CD14-positive monocyte (primary cell): ENCODE data around the gene ATP11A. TPM values are rescaled to one million over a fixed set of nuclear protein-coding genes. Genes with fewer than 3 reads are reported as not detected.
"Not testable (repeated sequence)": the region's sequence is repeated elsewhere in the genome, so short reads cannot be mapped to it uniquely, and the experiment has no call there.

Source experiments
- DNase-seq, 3 donors: peaks; one replicate each; pipeline ENCODE4 v3.0.0-alpha.2; 2011 to 2022
- H2AFZ ChIP-seq: 2 replicates; pipeline ENCODE4 v1.6.0; 2012; ENCODE audit warnings: mild to moderate bottlenecking, low read depth, low read length, inconsistent platforms; ENCODE audit not compliant: insufficient read depth, poor library complexity, severe bottlenecking
- H3K27ac ChIP-seq, 2 donors: 1 replicate in 1 of 2; 2 replicates in 1 of 2; pipeline ENCODE4 v1.5.1; 2012 to 2013; ENCODE audit warnings: low read length in 2 of 2, control low read depth in 1 of 2, inconsistent platforms in 1 of 2, low read depth in 1 of 2, mild to moderate bottlenecking in 1 of 2
- H3K27me3 ChIP-seq, 2 donors: one replicate each; pipeline versions ENCODE4 v1.6.0 to v1.6.1; 2011 to 2013; ENCODE audit warnings: low read length in 2 of 2; ENCODE audit not compliant: control insufficient read depth in 2 of 2, insufficient read depth in 2 of 2
- H3K36me3 ChIP-seq, 2 donors: replicated peaks in 1 of 2; 1 replicate in 1 of 2; 2 replicates in 1 of 2; pipeline versions ENCODE4 v1.5.1 to v1.6.1; 2012 to 2013; ENCODE audit warnings: low read length in 2 of 2, control low read depth in 1 of 2, inconsistent platforms in 1 of 2, mild to moderate bottlenecking in 1 of 2; ENCODE audit not compliant: insufficient read depth in 2 of 2, control insufficient read depth in 1 of 2
- H3K4me1 ChIP-seq, 2 donors: 1 replicate in 1 of 2; 2 replicates in 1 of 2; pipeline versions ENCODE4 v1.5.1 to v1.6.1; 2012 to 2013; ENCODE audit warnings: low read length in 2 of 2, control low read depth in 1 of 2, inconsistent platforms in 1 of 2, mild to moderate bottlenecking in 1 of 2, moderate library complexity in 1 of 2; ENCODE audit not compliant: insufficient read depth in 2 of 2, control insufficient read depth in 1 of 2
- H3K4me2 ChIP-seq: replicated peaks from 2 replicates; pipeline ENCODE3; 2012; ENCODE audit warnings: low read length, moderate library complexity, mild to moderate bottlenecking; ENCODE audit not compliant: poor library complexity, severe bottlenecking; ENCODE audit errors: extremely low read depth
- H3K4me3 ChIP-seq, 3 experiments: fragments of 200-600 bp in 1 of 3; sonication (generic) in 1 of 3; replicated peaks in 1 of 3; 1 replicate in 2 of 3; 2 replicates in 1 of 3; pipeline ENCODE4 v1.5.1; 2011 to 2013; ENCODE audit warnings: low read length in 3 of 3, mild to moderate bottlenecking in 3 of 3, control low read depth in 2 of 3, low read depth in 2 of 3, inconsistent platforms in 1 of 3, moderate library complexity in 1 of 3
- H3K79me2 ChIP-seq: 2 replicates; pipeline ENCODE4 v1.6.0; 2012; ENCODE audit warnings: mild to moderate bottlenecking, control low read depth, inconsistent platforms, low read length, moderate library complexity; ENCODE audit not compliant: insufficient read depth
- H3K9ac ChIP-seq: 2 replicates; pipeline ENCODE4 v1.6.0; 2017; ENCODE audit warnings: low read length, mild to moderate bottlenecking; ENCODE audit not compliant: insufficient read depth, poor library complexity, severe bottlenecking
- H3K9me3 ChIP-seq, 2 donors: replicated peaks in 1 of 2; 1 replicate in 1 of 2; 2 replicates in 1 of 2; pipeline versions ENCODE4 v1.5.1 to v1.6.1; 2012 to 2013; ENCODE audit warnings: low read length in 2 of 2, control low read depth in 1 of 2; ENCODE audit not compliant: control insufficient read depth in 1 of 2, insufficient read depth in 1 of 2
- H4K20me1 ChIP-seq: 2 replicates; pipeline ENCODE4 v1.6.0; 2012; ENCODE audit warnings: mild to moderate bottlenecking, low read length, control low read depth, moderate library complexity; ENCODE audit not compliant: insufficient read depth
- H3K27ac Mint-ChIP-seq, 7 donors: one replicate each; pipeline ENCODE4 v1.8.0; 2020; ENCODE audit warnings: mild to moderate bottlenecking in 7 of 7, mixed read lengths in 7 of 7, moderate library complexity in 6 of 7, inconsistent platforms in 2 of 7
- H3K27me3 Mint-ChIP-seq, 3 donors: one replicate each; pipeline ENCODE4 v1.8.0; 2021 to 2022; ENCODE audit warnings: low read depth in 3 of 3, mild to moderate bottlenecking in 3 of 3, mixed read lengths in 3 of 3, moderate library complexity in 3 of 3, inconsistent platforms in 1 of 3
- H3K36me3 Mint-ChIP-seq, 2 donors: one replicate each; pipeline ENCODE4 v1.8.0; 2020; ENCODE audit warnings: mixed read lengths in 2 of 2, inconsistent platforms in 1 of 2, mild to moderate bottlenecking in 1 of 2
- H3K4me1 Mint-ChIP-seq: one replicate; pipeline ENCODE4 v1.8.0; 2020; ENCODE audit warnings: mild to moderate bottlenecking, mixed read lengths
- H3K4me3 Mint-ChIP-seq, 2 donors: one replicate each; pipeline ENCODE4 v1.8.0; 2020; ENCODE audit warnings: mild to moderate bottlenecking in 2 of 2, mixed read lengths in 2 of 2, moderate library complexity in 1 of 2
- H3K9me3 Mint-ChIP-seq, 7 donors: one replicate each; pipeline ENCODE4 v1.8.0; 2020 to 2022; ENCODE audit warnings: mixed read lengths in 7 of 7, mild to moderate bottlenecking in 6 of 7, moderate library complexity in 6 of 7, inconsistent platforms in 2 of 7
- WGBS: methylation state at CpG from one replicate; pipeline ENCODE4 v1.1.5; 2013; ENCODE audit warnings: missing lambda C conversion rate; ENCODE audit not compliant: insufficient coverage; 5-methylcytosine and 5-hydroxymethylcytosine counted together
- intact Hi-C, 2 donors: fragments of 100-400 bp; cut with micrococcal nuclease; formaldehyde crosslinking; loops; one replicate each; pipeline versions ENCODE4 v1.15.0 to v1.15.1; 2023
- polyA plus RNA-seq, 3 donors: library from polyadenylated mRNA; depleted of rRNA in 1 of 3; unstranded in 2 of 3; stranded (reverse) in 1 of 3; fragments of 300-500 nt in 2 of 3; fragments of >200 nt in 1 of 3; fragmentation: Illumina TruSeq in 2 of 3; gene quantifications; 1 replicate in 2 of 3; 2 replicates in 1 of 3; pipeline ENCODE4 v1.2.3, GENCODE V29; 2012 to 2021
- TF ChIP-seq, protein P1 (sequence below): fragments of 200-600 bp; IDR thresholded peaks from one replicate; pipeline ENCODE4 v1.8.0; 2022; ENCODE audit warnings: antibody characterized with exemption, mild to moderate bottlenecking

Gene ATP11A
- polyA plus RNA-seq, 3 donors = 7.2 to 45.4 (median 7.6) TPM

DNA sequence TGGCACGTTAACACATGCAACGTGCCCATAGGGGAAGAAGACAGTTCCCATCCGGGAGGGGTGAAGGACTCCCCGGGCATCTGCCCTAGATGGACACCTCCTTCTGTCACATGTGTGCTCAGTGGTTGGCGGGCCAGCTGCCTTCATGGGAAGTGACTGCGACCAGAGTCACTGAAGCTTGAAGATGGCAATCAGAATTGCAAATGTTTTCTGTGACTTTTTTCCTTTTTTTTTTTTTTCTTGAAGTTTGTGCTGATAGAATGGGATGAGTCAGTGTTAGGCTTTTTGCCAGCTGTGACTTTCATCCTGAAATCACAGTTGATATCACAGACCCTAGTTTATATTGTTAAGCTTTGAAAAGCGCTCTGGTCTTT, 170.0 kb downstream of the ATP11A start:
- Histone ChIP-seq H3K9me3 (no peaks in the 10 kb centered on the region), H3K79me2 (no peaks in the 10 kb centered on the region), H3K4me2 (no peak overlapping the region), H4K20me1 (peaks cover 5% of the 10 kb centered on the region), H3K4me1 (no peaks in the 10 kb centered on the region), H3K27me3 (no peaks in the 10 kb centered on the region), H3K27ac (no peak overlapping the region), H3K36me3 (peaks cover 84 to 89% of the 10 kb centered on the region in 2 donors), H3K9ac (no peak overlapping the region), H3K4me3 (no peak overlapping the region), H2AFZ (no peak overlapping the region)
- WGBS = 95% methylated on average over 6 of the region's 7 CpGs
- intact Hi-C loops = no loop called here
- peaks cover 80 to 97% of the 10 kb centered on the region in 2 donors for H3K36me3 Mint-ChIP-seq
- H3K27me3 Mint-ChIP-seq = no peaks in the 10 kb centered on the region
- H3K4me1 Mint-ChIP-seq = no peaks in the 10 kb centered on the region
- no peak for DNase-seq
- no peak overlapping the region for H3K4me3 Mint-ChIP-seq
- peaks cover 0 to 6% (median 0%) of the 10 kb centered on the region in 7 donors for H3K9me3 Mint-ChIP-seq
- H3K27ac Mint-ChIP-seq = no peak overlapping the region
- TF ChIP-seq, protein P1, sequence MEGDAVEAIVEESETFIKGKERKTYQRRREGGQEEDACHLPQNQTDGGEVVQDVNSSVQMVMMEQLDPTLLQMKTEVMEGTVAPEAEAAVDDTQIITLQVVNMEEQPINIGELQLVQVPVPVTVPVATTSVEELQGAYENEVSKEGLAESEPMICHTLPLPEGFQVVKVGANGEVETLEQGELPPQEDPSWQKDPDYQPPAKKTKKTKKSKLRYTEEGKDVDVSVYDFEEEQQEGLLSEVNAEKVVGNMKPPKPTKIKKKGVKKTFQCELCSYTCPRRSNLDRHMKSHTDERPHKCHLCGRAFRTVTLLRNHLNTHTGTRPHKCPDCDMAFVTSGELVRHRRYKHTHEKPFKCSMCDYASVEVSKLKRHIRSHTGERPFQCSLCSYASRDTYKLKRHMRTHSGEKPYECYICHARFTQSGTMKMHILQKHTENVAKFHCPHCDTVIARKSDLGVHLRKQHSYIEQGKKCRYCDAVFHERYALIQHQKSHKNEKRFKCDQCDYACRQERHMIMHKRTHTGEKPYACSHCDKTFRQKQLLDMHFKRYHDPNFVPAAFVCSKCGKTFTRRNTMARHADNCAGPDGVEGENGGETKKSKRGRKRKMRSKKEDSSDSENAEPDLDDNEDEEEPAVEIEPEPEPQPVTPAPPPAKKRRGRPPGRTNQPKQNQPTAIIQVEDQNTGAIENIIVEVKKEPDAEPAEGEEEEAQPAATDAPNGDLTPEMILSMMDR = no peak

DNA sequence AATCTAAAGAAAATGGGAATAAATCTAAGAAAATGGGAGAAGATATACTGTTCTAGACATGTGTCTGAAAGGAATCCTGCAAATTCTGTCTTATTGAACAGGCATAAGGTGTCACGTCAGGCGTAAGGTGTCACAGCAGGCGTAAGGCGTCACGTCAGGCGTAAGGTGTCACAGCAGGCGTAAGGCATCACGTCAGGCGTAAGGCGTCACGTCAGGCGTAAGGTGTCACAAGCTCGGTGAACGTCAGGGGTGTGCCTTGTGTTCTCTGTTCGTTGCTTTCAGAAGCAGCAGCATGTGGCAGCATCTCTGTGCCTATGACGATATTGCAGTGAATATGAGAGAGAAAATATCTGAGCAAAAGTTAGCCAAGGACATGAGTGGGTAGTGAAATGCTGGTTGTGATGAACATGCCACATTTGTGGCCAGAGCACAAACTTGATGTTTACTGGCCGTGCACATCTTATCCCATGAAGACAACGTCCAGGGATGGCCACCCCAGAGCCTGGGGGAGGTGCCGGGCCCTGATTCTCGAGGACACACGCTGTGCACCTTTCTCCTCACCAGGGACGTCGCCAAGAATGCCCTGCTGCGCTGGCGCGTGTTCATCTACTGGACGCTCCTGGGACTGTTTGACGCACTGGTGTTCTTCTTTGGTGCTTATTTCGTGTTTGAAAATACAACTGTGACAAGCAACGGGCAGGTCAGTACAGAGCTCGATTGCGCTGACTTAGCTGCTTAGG, 172.2 kb downstream of the ATP11A start:
- Histone ChIP-seq H3K36me3 (peaks cover 80 to 89% of the 10 kb centered on the region in 2 donors), H3K27ac (no peak overlapping the region), H3K4me2 (no peak overlapping the region), H3K4me1 (no peaks in the 10 kb centered on the region), H3K79me2 (no peaks in the 10 kb centered on the region), H2AFZ (no peak overlapping the region), H3K27me3 (no peaks in the 10 kb centered on the region), H3K9me3 (no peaks in the 10 kb centered on the region), H3K4me3 (no peak overlapping the region), H4K20me1 (peaks cover 5% of the 10 kb centered on the region), H3K9ac (no peak overlapping the region)
- DNase-seq = no peak
- Mint-ChIP-seq H3K27ac (peak overlapping the region in 1 of 7 donors; percentile 13), H3K4me1 (no peaks in the 10 kb centered on the region), H3K27me3 (no peaks in the 10 kb centered on the region), H3K36me3 (peaks cover 73 to 97% of the 10 kb centered on the region in 2 donors), H3K4me3 (no peak overlapping the region), H3K9me3 (peaks cover 0 to 6% (median 0%) of the 10 kb centered on the region in 7 donors)
- WGBS = 98% methylated on average over 32 of the region's 32 CpGs
- TF ChIP-seq, protein P1 = no peak
- intact Hi-C loops = no loop called here

DNA sequence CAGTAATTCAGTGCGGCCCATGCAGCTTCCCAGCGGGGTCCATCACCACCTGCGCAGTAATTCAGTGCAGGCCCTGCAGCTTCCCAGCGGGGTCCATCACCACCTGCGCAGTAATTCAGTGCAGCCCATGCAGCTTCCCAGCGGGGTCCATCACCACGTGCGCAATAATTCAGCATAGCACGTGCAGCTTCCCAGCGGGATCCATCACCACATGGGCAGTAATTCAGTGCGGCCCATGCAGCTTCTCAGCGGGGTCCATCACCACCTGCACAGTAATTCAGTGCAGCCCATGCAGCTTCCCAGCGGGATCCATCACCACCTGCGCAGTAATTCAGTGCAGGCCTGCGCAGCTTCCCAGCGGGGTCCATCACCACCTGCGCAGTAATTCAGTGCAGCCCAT, 173.5 kb downstream of the ATP11A start:
- intact Hi-C loops, H3K4me1 ChIP-seq, H3K4me2 ChIP-seq, H3K9ac ChIP-seq, H3K27ac ChIP-seq, H3K4me3 ChIP-seq, H3K9me3 ChIP-seq, DNase-seq, H3K79me2 ChIP-seq, H3K27me3 ChIP-seq, H3K9me3 Mint-ChIP-seq, H3K27me3 Mint-ChIP-seq, H3K27ac Mint-ChIP-seq, H4K20me1 ChIP-seq, H2AFZ ChIP-seq, H3K4me1 Mint-ChIP-seq, H3K4me3 Mint-ChIP-seq: not testable (repeated sequence)
- H3K36me3 ChIP-seq = peaks cover 80 to 89% of the 10 kb centered on the region in 2 donors
- WGBS = 98% methylated on average over 8 of the region's 17 CpGs
- peaks cover 73 to 97% of the 10 kb centered on the region in 2 donors for H3K36me3 Mint-ChIP-seq
